Left lung (tissue), 10 donors: ENCODE results near the gene PIP5K1B. TPM values are rescaled to one million over a fixed set of nuclear protein-coding genes. Genes with fewer than 3 reads are reported as not detected.

Source experiments
- ATAC-seq: fragments of 200-7000 bp; cut with Tn5 transposase; one replicate; pipeline ENCODE4 v1.9.1; 2020; ENCODE audit warnings: moderate library complexity
- DNase-seq, 4 donors: peaks; one replicate each; pipeline ENCODE4 v3.0.0-alpha.2; 2013 to 2020
- H3K27ac ChIP-seq, 2 donors: fragments of 200-600 bp; sonication (generic) in 1 of 2; one replicate each; pipeline versions ENCODE4 v1.5.0 to v1.8.0; 2020 to 2021
- H3K27me3 ChIP-seq, 2 donors: fragments of 200-600 bp; sonication (generic) in 1 of 2; one replicate each; pipeline versions ENCODE4 v1.5.0 to v1.8.0; 2020 to 2021
- H3K36me3 ChIP-seq, 2 donors: fragments of 200-600 bp; sonication (generic) in 1 of 2; one replicate each; pipeline versions ENCODE4 v1.5.0 to v1.8.0; 2020 to 2021
- H3K4me1 ChIP-seq, 2 donors: fragments of 200-600 bp; one replicate each; pipeline ENCODE4 v1.8.0; 2021
- H3K4me3 ChIP-seq, 2 donors: fragments of 200-600 bp; sonication (generic) in 1 of 2; one replicate each; pipeline versions ENCODE4 v1.5.0 to v1.8.0; 2020 to 2021; ENCODE audit warnings: mild to moderate bottlenecking in 1 of 2
- H3K9me3 ChIP-seq, 2 donors: fragments of 200-600 bp; sonication (generic) in 1 of 2; one replicate each; pipeline versions ENCODE4 v1.5.0 to v1.8.0; 2020 to 2021
- intact Hi-C, 2 donors: fragments of 100-400 bp; cut with DNase I; formaldehyde crosslinking; loops; one replicate each; pipeline versions ENCODE4 v1.11.2 to v1.14.2; 2022
- polyA plus RNA-seq, 6 donors: library from polyadenylated mRNA; unstranded; fragments of 120-200 nt; gene quantifications; one replicate each; pipeline ENCODE4 v1.2.1, GENCODE V29; 2013; ENCODE audit not compliant: insufficient read length in 6 of 6
- total RNA-seq, 2 donors: library from RNA; stranded (reverse); fragmentation: NEBNext Ultra II Directional; extraction: Animal tissue kit (Norgen Biotek cat#: 25700); gene quantifications; one replicate each; pipeline ENCODE4 v1.2.1, GENCODE V29; 2021
- TF ChIP-seq, protein P1 (sequence below), 2 donors: fragments of 200-600 bp; sonication (generic) in 1 of 2; IDR thresholded peaks; one replicate each; pipeline versions ENCODE4 v1.5.0 to v1.8.0; 2021; ENCODE audit warnings: antibody characterized with exemption in 2 of 2
- donor health status: DM: no; HTN: yes; CAD: no.
- donor health status: DM: no; HTN: no; CAD: no.

The PIP5K1B gene
- total and polyA plus RNA-seq, 8 donors: 3.1 to 31.0 (median 4.2) TPM

DNA sequence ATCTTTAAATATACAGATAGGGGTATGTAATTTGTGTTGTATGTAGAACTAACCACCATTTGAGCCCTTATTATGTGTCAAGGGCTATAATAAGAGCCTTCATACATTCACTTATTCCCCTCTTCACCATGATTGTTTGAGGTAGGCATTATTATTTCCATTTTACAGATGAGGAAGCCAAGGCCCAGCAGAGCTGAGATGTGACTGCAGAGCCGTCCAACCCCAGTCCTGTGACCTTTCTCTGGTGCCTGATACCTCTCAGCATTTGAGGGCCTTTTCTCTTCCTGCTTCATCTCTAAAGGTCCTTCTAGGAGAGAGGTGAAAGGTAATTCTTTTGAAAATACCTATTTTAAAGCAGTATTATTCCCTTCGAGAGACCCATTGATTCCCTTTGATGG, 37.3 kb downstream of the PIP5K1B start:
- Histone ChIP-seq H3K27me3 (no peaks in the 10 kb centered on the region), H3K36me3 (no peaks in the 10 kb centered on the region), H3K27ac (no peak overlapping the region), H3K9me3 (no peaks in the 10 kb centered on the region), H3K4me1 (peaks cover 0 to 11% of the 10 kb centered on the region in 2 donors), H3K4me3 (no peak overlapping the region)
- DNase-seq (no peak), ATAC-seq (no peak)
- TF ChIP-seq, protein P1, sequence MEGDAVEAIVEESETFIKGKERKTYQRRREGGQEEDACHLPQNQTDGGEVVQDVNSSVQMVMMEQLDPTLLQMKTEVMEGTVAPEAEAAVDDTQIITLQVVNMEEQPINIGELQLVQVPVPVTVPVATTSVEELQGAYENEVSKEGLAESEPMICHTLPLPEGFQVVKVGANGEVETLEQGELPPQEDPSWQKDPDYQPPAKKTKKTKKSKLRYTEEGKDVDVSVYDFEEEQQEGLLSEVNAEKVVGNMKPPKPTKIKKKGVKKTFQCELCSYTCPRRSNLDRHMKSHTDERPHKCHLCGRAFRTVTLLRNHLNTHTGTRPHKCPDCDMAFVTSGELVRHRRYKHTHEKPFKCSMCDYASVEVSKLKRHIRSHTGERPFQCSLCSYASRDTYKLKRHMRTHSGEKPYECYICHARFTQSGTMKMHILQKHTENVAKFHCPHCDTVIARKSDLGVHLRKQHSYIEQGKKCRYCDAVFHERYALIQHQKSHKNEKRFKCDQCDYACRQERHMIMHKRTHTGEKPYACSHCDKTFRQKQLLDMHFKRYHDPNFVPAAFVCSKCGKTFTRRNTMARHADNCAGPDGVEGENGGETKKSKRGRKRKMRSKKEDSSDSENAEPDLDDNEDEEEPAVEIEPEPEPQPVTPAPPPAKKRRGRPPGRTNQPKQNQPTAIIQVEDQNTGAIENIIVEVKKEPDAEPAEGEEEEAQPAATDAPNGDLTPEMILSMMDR (IDR thresholded peaks at IDR 0.05): no peak
- intact Hi-C loops: no loop called here

DNA sequence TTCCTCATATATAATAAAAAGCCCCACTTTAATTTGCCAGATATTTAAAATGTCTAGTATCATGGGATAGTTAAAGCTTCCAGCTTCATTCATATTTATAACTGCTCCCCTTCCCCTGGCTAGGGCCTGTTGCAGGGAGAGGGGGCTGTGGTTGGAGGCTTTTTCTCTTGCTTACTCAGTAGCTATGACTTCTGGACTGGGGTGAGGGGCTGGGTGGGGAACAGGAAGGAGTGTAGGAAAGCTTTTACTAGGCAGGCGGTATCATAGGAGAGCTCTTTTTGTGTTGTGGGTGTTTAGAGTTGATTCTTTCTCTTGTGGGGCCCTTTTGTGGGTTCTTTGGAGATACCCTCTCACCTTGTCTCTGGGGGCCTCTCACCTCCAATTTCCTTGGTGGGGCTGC, 39.4 kb downstream of the PIP5K1B start:
- no peak overlapping the region for H3K27ac ChIP-seq
- intact Hi-C loops: no loop called here
- no peaks in the 10 kb centered on the region for H3K27me3 ChIP-seq
- H3K4me1 ChIP-seq: peaks cover 0 to 15% of the 10 kb centered on the region in 2 donors
- no peak overlapping the region for H3K4me3 ChIP-seq
- no peak for DNase-seq
- ATAC-seq: no peak
- no peaks in the 10 kb centered on the region for H3K36me3 ChIP-seq
- H3K9me3 ChIP-seq: no peaks in the 10 kb centered on the region
- TF ChIP-seq, protein P1 (IDR thresholded peaks at IDR 0.05): no peak

DNA sequence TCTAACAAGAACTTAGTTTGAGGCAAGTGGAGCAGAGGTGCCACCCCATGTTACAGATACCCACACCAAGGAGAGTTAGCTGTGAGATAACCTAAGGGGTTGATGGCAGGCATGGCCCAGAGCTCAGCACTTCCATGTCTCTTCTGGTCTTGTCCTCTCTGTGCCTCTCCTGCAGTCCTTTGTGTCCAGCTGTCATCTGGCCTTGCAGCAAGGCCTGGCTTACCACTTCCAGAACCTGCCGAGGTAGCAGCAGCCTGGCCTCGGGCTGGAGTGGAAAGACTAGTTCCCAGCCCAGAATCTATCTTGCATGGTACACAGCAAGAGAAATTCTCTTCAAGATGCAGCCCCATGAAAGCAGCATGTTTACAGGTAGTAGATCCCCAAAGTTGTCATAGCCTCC, 41.5 kb downstream of the PIP5K1B start:
- intact Hi-C loops: no loop called here
- TF ChIP-seq, protein P1 (IDR thresholded peaks at IDR 0.05): no peak
- ATAC-seq: no peak
- Histone ChIP-seq H3K27me3 (no peaks in the 10 kb centered on the region), H3K9me3 (no peaks in the 10 kb centered on the region), H3K4me1 (peaks cover 0 to 15% of the 10 kb centered on the region in 2 donors), H3K36me3 (no peaks in the 10 kb centered on the region), H3K27ac (peak overlapping the region; percentile 9 to 26), H3K4me3 (no peak overlapping the region)
- DNase-seq: no peak

DNA sequence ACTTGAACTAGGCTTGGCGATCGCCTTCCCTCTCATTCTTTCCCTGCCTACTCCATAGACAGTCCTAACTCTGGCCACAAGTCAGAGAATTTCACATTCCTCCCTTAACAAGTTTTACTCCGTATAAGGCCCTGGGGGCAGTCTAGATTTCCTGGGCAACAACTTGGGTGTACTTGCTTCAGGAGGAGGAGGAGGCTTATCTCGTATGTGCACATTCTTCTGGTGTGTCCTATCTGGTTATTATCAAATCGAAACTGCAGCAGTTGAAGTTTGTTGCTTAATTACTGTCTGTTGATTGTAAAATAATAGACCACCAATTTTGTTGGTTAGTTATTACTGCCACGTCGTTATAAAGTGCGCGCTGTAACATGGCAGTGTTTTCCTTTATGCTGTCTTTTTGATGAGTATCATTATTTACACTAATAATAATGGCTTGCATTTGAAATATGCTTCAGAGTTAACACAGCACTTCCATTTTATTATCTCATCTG, 42.0 kb downstream of the PIP5K1B start:
- peak; percentile 40 for ATAC-seq
- intact Hi-C loops: no loop called here

DNA sequence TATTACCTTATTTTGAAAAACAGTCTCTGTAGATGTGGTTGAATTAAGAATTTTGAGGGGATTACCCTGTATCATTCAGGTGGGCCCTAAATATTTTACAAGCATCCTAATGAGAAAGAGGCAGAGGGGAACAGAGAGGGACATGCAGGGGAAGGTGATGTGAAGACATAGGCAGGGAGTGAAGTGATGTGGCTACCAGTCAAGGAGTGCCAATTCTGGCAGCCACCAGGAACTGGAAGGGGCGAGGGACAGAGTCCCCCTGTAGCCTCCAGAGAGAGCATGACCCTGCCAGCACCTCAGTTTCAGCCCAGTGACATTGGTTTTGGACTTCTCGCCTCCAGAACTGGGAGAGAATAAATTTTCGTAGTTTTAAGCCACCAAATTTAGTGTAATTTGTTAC, 44.1 kb downstream of the PIP5K1B start:
- H3K27ac ChIP-seq: peak overlapping the region; percentile 35 to 56
- intact Hi-C loops: no loop called here

More for the DNA sequence above, 42.0 kb downstream of the PIP5K1B start:
- TF ChIP-seq, protein P1 (IDR thresholded peaks at IDR 0.05): no peak
- peaks cover 0 to 15% of the 10 kb centered on the region in 2 donors for H3K4me1 ChIP-seq
- no peaks in the 10 kb centered on the region for H3K9me3 ChIP-seq
- H3K4me3 ChIP-seq: no peak overlapping the region
- peak overlapping the region; percentile 9 to 26 for H3K27ac ChIP-seq
- H3K27me3 ChIP-seq: no peaks in the 10 kb centered on the region
- DNase-seq: no peak
- no peaks in the 10 kb centered on the region for H3K36me3 ChIP-seq

More for the DNA sequence above, 44.1 kb downstream of the PIP5K1B start:
- H3K4me3 ChIP-seq: no peak overlapping the region
- H3K27me3 ChIP-seq: no peaks in the 10 kb centered on the region
- no peaks in the 10 kb centered on the region for H3K36me3 ChIP-seq
- DNase-seq (no peak), ATAC-seq (peak; percentile 51)
- H3K9me3 ChIP-seq: no peaks in the 10 kb centered on the region
- peaks cover 0 to 15% of the 10 kb centered on the region in 2 donors for H3K4me1 ChIP-seq
- TF ChIP-seq, protein P1 (IDR thresholded peaks at IDR 0.05): no peak
